Endodermal cell (in vitro differentiated cells): ENCODE results near the gene SDK1. TPM values are rescaled to one million over a fixed set of nuclear protein-coding genes. Genes with fewer than 3 reads are reported as not detected.

Experiments
- DNase-seq: peaks from one replicate; pipeline ENCODE4 v3.0.0-alpha.2; 2017
- H3K27ac ChIP-seq: 2 replicates; pipeline ENCODE4 v1.5.1; 2013; ENCODE audit warnings: mild to moderate bottlenecking, low read depth, low read length, moderate library complexity
- H3K27me3 ChIP-seq: 2 replicates; pipeline ENCODE4 v1.6.1; 2013; ENCODE audit warnings: mild to moderate bottlenecking, low read length, moderate library complexity; ENCODE audit not compliant: insufficient read depth, control insufficient read depth, poor library complexity, severe bottlenecking
- H3K36me3 ChIP-seq: 2 replicates; pipeline ENCODE4 v1.7.0; 2013; ENCODE audit warnings: mild to moderate bottlenecking, low read length, moderate library complexity; ENCODE audit not compliant: control insufficient read depth, insufficient read depth
- H3K4me1 ChIP-seq: one replicate; pipeline ENCODE4 v1.7.0; 2013; ENCODE audit warnings: low read length; ENCODE audit not compliant: control insufficient read depth, insufficient read depth
- H3K4me3 ChIP-seq: 2 replicates; pipeline ENCODE4 v1.5.1; 2013; ENCODE audit warnings: mild to moderate bottlenecking, low read length, moderate library complexity
- H3K9ac ChIP-seq: 2 replicates; pipeline ENCODE4 v1.6.1; 2013; ENCODE audit warnings: mild to moderate bottlenecking, low read length, moderate library complexity; ENCODE audit not compliant: poor library complexity, severe bottlenecking; ENCODE audit errors: extremely low read depth
- H3K9me3 ChIP-seq: 2 replicates; pipeline ENCODE4 v1.6.1; 2013; ENCODE audit warnings: mild to moderate bottlenecking, low read length, moderate library complexity; ENCODE audit not compliant: control insufficient read depth
- H3K27ac Mint-ChIP-seq: 2 replicates; pipeline ENCODE4 v1.8.0; 2020; ENCODE audit warnings: mixed read lengths
- H3K27me3 Mint-ChIP-seq: 2 replicates; pipeline ENCODE4 v1.8.0; 2021; ENCODE audit warnings: mild to moderate bottlenecking, mixed read lengths; ENCODE audit not compliant: insufficient read depth
- H3K36me3 Mint-ChIP-seq: 2 replicates; pipeline ENCODE4 v1.8.0; 2020; ENCODE audit warnings: low read depth, mixed read lengths
- H3K4me1 Mint-ChIP-seq: 2 replicates; pipeline ENCODE4 v1.8.0; 2020; ENCODE audit warnings: mixed read lengths
- H3K4me3 Mint-ChIP-seq: 2 replicates; pipeline ENCODE4 v1.8.0; 2020; ENCODE audit warnings: mild to moderate bottlenecking, moderate library complexity, mixed read lengths
- H3K9me3 Mint-ChIP-seq: 2 replicates; pipeline ENCODE4 v1.8.0; 2020; ENCODE audit warnings: mild to moderate bottlenecking, mixed read lengths
- CTCF ChIP-seq: fragments of 200-600 bp; sonication (generic); conservative IDR thresholded peaks from 2 replicates; pipeline ENCODE4 v1.5.0; 2021; ENCODE audit warnings: antibody characterized with exemption, mild to moderate bottlenecking
- WGBS, 2 experiments: methylation state at CpG; one replicate each; pipeline versions ENCODE4 v1.1.5 to v1.1.7; 2013; ENCODE audit warnings: missing lambda C conversion rate in 2 of 2, mixed read lengths in 1 of 2; ENCODE audit not compliant: insufficient coverage in 1 of 2, insufficient read length in 1 of 2; 5-methylcytosine and 5-hydroxymethylcytosine counted together
- total RNA-seq, 2 donors: library from RNA; stranded (reverse); fragmentation: NEBNext Ultra II Directional in 1 of 2; extraction: Animal tissue kit (Norgen Biotek cat#: 25700) in 1 of 2; gene quantifications; 2 replicates in 1 of 2; 3 replicates in 1 of 2; pipeline ENCODE4 v1.2.1, GENCODE V29; 2021

Gene SDK1
- total RNA-seq, 2 donors from 2014 or later, result 22.7 to 23.1 TPM

- Mint-ChIP-seq H3K36me3 (no peaks in the 10 kb centered on the region), H3K27me3 (peaks cover 33% of the 10 kb centered on the region), H3K9me3 (no peaks in the 10 kb centered on the region), H3K4me3 (no peak overlapping the region), H3K27ac (no peak overlapping the region), H3K4me1 (peaks cover 29% of the 10 kb centered on the region)
- H3K9ac ChIP-seq, result no peak overlapping the region
- TF ChIP-seq CTCF, result no peak
- H3K27me3 ChIP-seq, result no peaks in the 10 kb centered on the region
- no peak overlapping the region for H3K27ac ChIP-seq
- no peaks in the 10 kb centered on the region for H3K4me1 ChIP-seq
- no peak overlapping the region for H3K4me3 ChIP-seq
- no peaks in the 10 kb centered on the region for H3K9me3 ChIP-seq
- no peak for DNase-seq
- H3K36me3 ChIP-seq, result no peaks in the 10 kb centered on the region
- WGBS, 2 experiments, result 94% methylated on average over 1 of the region's 1 CpG; no CpG with 5 or more reads in 1 of the 2 experiments
These were observed 267.5 kb downstream of the SDK1 start for GRCh38 chr7:3568516-3568915.

DNA sequence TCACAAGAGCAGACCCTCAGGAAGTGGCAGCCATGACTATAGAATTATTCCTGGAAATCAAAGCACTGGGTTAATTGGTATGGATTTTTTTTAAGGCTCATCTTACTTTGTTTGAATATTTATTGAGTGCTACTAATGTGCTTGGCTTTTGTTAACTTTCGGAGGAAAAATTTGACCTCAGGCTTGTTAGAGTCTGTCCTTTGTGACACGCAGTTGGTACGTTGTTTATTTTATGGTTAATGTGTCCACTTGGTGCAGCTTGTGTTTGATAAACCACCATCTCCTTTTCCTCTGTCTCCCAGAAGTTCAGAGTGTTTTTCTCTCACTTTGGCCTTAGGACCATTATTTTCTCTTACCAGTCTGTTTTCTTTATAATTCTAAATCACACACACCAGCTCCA lies 268.6 kb downstream of the SDK1 start:
- H3K36me3 ChIP-seq, result no peaks in the 10 kb centered on the region
- H3K4me3 ChIP-seq, result no peak overlapping the region
- 89 to 100% methylated on average over 3 of the region's 3 CpGs for WGBS, 2 experiments
- H3K9ac ChIP-seq, result no peak overlapping the region
- H3K27ac ChIP-seq, result no peak overlapping the region
- Mint-ChIP-seq H3K36me3 (no peaks in the 10 kb centered on the region), H3K4me3 (no peak overlapping the region), H3K27me3 (peaks cover 31% of the 10 kb centered on the region), H3K9me3 (no peaks in the 10 kb centered on the region), H3K27ac (no peak overlapping the region), H3K4me1 (peaks cover 31% of the 10 kb centered on the region)
- H3K27me3 ChIP-seq, result no peaks in the 10 kb centered on the region
- H3K9me3 ChIP-seq, result no peaks in the 10 kb centered on the region
- no peak for TF ChIP-seq CTCF
- DNase-seq, result no peak
- H3K4me1 ChIP-seq, result no peaks in the 10 kb centered on the region

DNA sequence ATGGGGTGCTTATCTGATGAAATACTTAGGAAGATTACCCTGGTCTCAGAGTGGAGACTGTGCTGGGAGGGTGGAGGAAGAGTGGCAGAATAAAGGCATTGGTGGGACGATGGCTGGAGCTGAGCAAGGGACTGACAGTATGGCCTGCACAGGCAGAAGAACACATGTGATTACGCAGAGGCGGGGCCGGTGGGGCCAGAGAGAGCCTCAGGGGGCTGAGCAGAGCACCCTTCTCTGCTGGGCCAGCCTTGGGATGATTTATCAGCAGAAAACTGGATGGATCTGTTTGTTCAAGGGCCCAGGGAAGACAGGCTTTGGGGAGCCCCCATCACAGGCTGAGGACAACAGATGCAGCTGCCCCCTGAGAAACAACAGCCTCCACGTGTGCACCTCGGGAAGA lies 272.1 kb downstream of the SDK1 start:
- H3K4me3 Mint-ChIP-seq, result no peak overlapping the region
- Histone ChIP-seq H3K4me3 (no peak overlapping the region), H3K36me3 (no peaks in the 10 kb centered on the region), H3K27me3 (no peaks in the 10 kb centered on the region), H3K9me3 (peaks cover 25% of the 10 kb centered on the region), H3K27ac (no peak overlapping the region), H3K4me1 (no peaks in the 10 kb centered on the region), H3K9ac (no peak overlapping the region)
- peaks cover 19% of the 10 kb centered on the region for H3K4me1 Mint-ChIP-seq
- WGBS, 2 experiments, result 83 to 92% methylated on average over 3 to 6 of the region's 6 CpGs
- peaks cover 17% of the 10 kb centered on the region for H3K36me3 Mint-ChIP-seq
- H3K9me3 Mint-ChIP-seq, result peaks cover 20% of the 10 kb centered on the region
- no peak for TF ChIP-seq CTCF
- peaks cover 22% of the 10 kb centered on the region for H3K27me3 Mint-ChIP-seq
- DNase-seq, result no peak
- H3K27ac Mint-ChIP-seq, result no peak overlapping the region
